ENCODE measurements around the gene PIP4K2A.

DNA sequence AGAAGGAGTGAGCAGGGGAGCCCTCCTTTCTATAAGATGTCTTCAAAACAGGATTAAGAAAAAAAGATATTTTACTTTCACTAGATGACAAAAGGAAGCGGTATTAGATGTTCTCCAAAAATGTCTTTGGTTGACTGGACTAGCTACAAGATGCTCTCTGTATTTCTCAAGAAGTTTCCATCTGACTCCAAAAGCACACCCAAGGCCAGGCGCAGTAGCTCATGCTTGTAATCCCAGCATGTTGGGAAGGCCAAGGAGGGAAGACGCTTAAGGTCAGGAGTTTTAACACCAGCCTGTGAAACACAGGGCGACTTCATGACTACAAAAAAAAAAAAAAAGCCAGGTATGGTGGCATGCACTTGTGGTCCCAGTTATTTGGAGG is 84.5 kb downstream of the PIP4K2A start:
- TF ChIP-seq, protein P1, sequence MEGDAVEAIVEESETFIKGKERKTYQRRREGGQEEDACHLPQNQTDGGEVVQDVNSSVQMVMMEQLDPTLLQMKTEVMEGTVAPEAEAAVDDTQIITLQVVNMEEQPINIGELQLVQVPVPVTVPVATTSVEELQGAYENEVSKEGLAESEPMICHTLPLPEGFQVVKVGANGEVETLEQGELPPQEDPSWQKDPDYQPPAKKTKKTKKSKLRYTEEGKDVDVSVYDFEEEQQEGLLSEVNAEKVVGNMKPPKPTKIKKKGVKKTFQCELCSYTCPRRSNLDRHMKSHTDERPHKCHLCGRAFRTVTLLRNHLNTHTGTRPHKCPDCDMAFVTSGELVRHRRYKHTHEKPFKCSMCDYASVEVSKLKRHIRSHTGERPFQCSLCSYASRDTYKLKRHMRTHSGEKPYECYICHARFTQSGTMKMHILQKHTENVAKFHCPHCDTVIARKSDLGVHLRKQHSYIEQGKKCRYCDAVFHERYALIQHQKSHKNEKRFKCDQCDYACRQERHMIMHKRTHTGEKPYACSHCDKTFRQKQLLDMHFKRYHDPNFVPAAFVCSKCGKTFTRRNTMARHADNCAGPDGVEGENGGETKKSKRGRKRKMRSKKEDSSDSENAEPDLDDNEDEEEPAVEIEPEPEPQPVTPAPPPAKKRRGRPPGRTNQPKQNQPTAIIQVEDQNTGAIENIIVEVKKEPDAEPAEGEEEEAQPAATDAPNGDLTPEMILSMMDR (IDR thresholded peaks at IDR 0.05): no peak
- TF ChIP-seq POLR2A (IDR thresholded peaks at IDR 0.05): no peak
